ENCODE results near the gene DACH2. TPM values are rescaled to one million over a fixed set of nuclear protein-coding genes. Genes with fewer than 3 reads are reported as not detected.

Gene DACH2
- polyA plus RNA-seq, 3 donors: not detected

DNA sequence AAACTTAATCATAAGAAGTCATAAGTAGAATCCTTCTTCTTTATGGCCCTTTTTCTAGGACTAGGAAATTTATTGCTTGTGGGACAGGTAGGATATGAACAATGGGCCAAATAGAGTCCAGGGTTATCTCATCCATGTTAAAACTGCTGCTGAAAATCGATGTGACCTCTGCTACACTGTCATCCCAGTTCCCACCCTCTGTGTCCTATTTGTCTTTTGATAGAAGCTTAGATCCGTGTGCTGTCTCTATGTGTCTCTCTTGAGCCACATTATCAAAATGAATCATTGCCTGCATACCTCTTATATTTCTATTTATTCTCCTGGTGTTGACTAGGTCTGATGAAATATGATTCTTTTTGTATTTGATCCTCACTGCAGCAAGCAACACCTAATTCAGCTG is 661.4 kb downstream of the DACH2 start:
- no peaks in the 10 kb centered on the region for H4K20me1 ChIP-seq (ENCODE audit: insufficient read depth, low read length)
- Mint-ChIP-seq H3K4me1 (no peaks in the 10 kb centered on the region), H3K4me3 (no peak overlapping the region), H3K27me3 (ENCODE audit: low read depth in 3 of 3) (no peaks in the 10 kb centered on the region), H3K27ac (no peak overlapping the region), H3K36me3 (no peaks in the 10 kb centered on the region), H3K9me3 (peaks cover 0 to 6% (median 0%) of the 10 kb centered on the region in 7 donors)
- no peak overlapping the region for H3K27ac ChIP-seq (ENCODE audit: low read depth in 1 of 2, low read length in 2 of 2)
- TF ChIP-seq, protein P1, sequence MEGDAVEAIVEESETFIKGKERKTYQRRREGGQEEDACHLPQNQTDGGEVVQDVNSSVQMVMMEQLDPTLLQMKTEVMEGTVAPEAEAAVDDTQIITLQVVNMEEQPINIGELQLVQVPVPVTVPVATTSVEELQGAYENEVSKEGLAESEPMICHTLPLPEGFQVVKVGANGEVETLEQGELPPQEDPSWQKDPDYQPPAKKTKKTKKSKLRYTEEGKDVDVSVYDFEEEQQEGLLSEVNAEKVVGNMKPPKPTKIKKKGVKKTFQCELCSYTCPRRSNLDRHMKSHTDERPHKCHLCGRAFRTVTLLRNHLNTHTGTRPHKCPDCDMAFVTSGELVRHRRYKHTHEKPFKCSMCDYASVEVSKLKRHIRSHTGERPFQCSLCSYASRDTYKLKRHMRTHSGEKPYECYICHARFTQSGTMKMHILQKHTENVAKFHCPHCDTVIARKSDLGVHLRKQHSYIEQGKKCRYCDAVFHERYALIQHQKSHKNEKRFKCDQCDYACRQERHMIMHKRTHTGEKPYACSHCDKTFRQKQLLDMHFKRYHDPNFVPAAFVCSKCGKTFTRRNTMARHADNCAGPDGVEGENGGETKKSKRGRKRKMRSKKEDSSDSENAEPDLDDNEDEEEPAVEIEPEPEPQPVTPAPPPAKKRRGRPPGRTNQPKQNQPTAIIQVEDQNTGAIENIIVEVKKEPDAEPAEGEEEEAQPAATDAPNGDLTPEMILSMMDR (IDR thresholded peaks at IDR 0.05): no peak
- H3K9me3 ChIP-seq (replicated peaks in 1 of 2; ENCODE audit: control insufficient read depth in 1 of 2, insufficient read depth in 1 of 2, low read length in 2 of 2): no peaks in the 10 kb centered on the region
- H3K27me3 ChIP-seq (ENCODE audit: control insufficient read depth in 2 of 2, insufficient read depth in 2 of 2, low read length in 2 of 2): no peaks in the 10 kb centered on the region
- H3K36me3 ChIP-seq (replicated peaks in 1 of 2; ENCODE audit: control insufficient read depth in 1 of 2, insufficient read depth in 2 of 2, low read length in 2 of 2): no peaks in the 10 kb centered on the region
- H3K4me2 ChIP-seq (replicated peaks; ENCODE audit: extremely low read depth, low read length, poor library complexity, severe bottlenecking): no peak overlapping the region
- H3K4me3 ChIP-seq (replicated peaks in 1 of 3; ENCODE audit: low read depth in 2 of 3, low read length in 3 of 3): no peak overlapping the region
- no peak for DNase-seq
- H3K9ac ChIP-seq (ENCODE audit: insufficient read depth, low read length, poor library complexity, severe bottlenecking): no peak overlapping the region
- intact Hi-C loops (cut with micrococcal nuclease): no loop called here
- WGBS (ENCODE audit: insufficient coverage): no CpG with 5 or more reads among the region's 2 CpGs
- no peak overlapping the region for H2AFZ ChIP-seq (ENCODE audit: insufficient read depth, low read depth, low read length, poor library complexity, severe bottlenecking)
- no peaks in the 10 kb centered on the region for H3K79me2 ChIP-seq (ENCODE audit: insufficient read depth, low read length)
- H3K4me1 ChIP-seq (ENCODE audit: control insufficient read depth in 1 of 2, insufficient read depth in 2 of 2, low read length in 2 of 2): no peaks in the 10 kb centered on the region

DNA sequence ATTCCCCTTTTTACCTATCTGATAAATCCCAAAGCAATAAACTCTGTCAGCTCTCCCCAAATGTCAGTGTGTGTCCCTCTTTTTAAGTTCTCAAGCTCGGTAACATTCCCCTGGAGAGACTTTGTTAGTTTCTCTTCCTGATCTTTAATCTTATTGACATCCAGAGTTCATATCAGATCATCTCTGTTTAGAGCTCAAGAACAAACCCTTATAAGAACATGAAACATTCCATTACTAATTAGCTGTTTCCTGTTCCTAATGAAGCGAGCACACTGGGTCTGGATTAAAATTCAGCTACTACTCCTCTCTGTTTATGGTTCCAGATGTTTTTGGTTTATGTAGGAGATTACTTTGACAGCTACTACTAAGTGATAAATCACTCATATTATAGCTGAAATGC is 681.5 kb downstream of the DACH2 start:
- Histone ChIP-seq H3K9me3 (replicated peaks in 1 of 2; ENCODE audit: control insufficient read depth in 1 of 2, insufficient read depth in 1 of 2, low read length in 2 of 2) (no peaks in the 10 kb centered on the region), H3K4me2 (replicated peaks; ENCODE audit: extremely low read depth, low read length, poor library complexity, severe bottlenecking) (no peak overlapping the region), H3K79me2 (ENCODE audit: insufficient read depth, low read length) (no peaks in the 10 kb centered on the region), H3K4me3 (replicated peaks in 1 of 3; ENCODE audit: low read depth in 2 of 3, low read length in 3 of 3) (no peak overlapping the region), H3K36me3 (replicated peaks in 1 of 2; ENCODE audit: control insufficient read depth in 1 of 2, insufficient read depth in 2 of 2, low read length in 2 of 2) (no peaks in the 10 kb centered on the region), H3K27me3 (ENCODE audit: control insufficient read depth in 2 of 2, insufficient read depth in 2 of 2, low read length in 2 of 2) (no peaks in the 10 kb centered on the region), H3K27ac (ENCODE audit: low read depth in 1 of 2, low read length in 2 of 2) (no peak overlapping the region), H4K20me1 (ENCODE audit: insufficient read depth, low read length) (no peaks in the 10 kb centered on the region), H3K9ac (ENCODE audit: insufficient read depth, low read length, poor library complexity, severe bottlenecking) (no peak overlapping the region), H2AFZ (ENCODE audit: insufficient read depth, low read depth, low read length, poor library complexity, severe bottlenecking) (no peak overlapping the region), H3K4me1 (ENCODE audit: control insufficient read depth in 1 of 2, insufficient read depth in 2 of 2, low read length in 2 of 2) (no peaks in the 10 kb centered on the region)
- Mint-ChIP-seq H3K4me3 (no peak overlapping the region), H3K36me3 (no peaks in the 10 kb centered on the region), H3K9me3 (peaks cover 0 to 4% (median 0%) of the 10 kb centered on the region in 7 donors), H3K27ac (no peak overlapping the region), H3K4me1 (no peaks in the 10 kb centered on the region), H3K27me3 (ENCODE audit: low read depth in 3 of 3) (no peaks in the 10 kb centered on the region)
- DNase-seq: no peak
- intact Hi-C loops (cut with micrococcal nuclease): no loop called here
- WGBS (ENCODE audit: insufficient coverage): no CpG with 5 or more reads among the region's 2 CpGs
- TF ChIP-seq, protein P1 (IDR thresholded peaks at IDR 0.05): no peak

Measured in CD14-positive monocyte (primary cell).